H1 (cell line): ENCODE measurements around the gene ARHGAP42. TPM values are rescaled to one million over a fixed set of nuclear protein-coding genes. Genes with fewer than 3 reads are reported as not detected.

ENCODE experiments used
- CTCF ChIA-PET: fragments of 300-600 bp; sonication (Branson Sonifier 250); formaldehyde crosslinking; loops from one replicate; lab custom pipeline; 2021; ENCODE audit not compliant: partially characterized antibody; lab: Charles Lee
- POLR2A ChIA-PET: fragments of 300-600 bp; sonication (Branson Sonifier 250); formaldehyde crosslinking; loops from one replicate; lab custom pipeline; 2021; ENCODE audit warnings: inconsistent platforms; ENCODE audit not compliant: partially characterized antibody; lab: Charles Lee
- DNase-seq, 2 experiments: peaks; one replicate each; pipeline versions ENCODE4 v3.0.0 to v3.0.0-alpha.2; 2010 to 2022; ENCODE audit warnings: low spot score in 2 of 2, low read depth in 1 of 2, mixed read lengths in 1 of 2
- FAIRE-seq: peaks from 2 replicates; lab custom pipeline; 2011; peaks lifted over from hg19 to GRCh38; lab: Jason Lieb, UNC
- H2AFZ ChIP-seq: 2 replicates; pipeline ENCODE4 v1.8.1; 2012; ENCODE audit warnings: low read length, inconsistent platforms
- H2AK5ac ChIP-seq: 2 replicates; pipeline ENCODE4 v1.6.1; 2013; ENCODE audit warnings: low read depth, low read length
- H2BK120ac ChIP-seq: replicated peaks from 2 replicates; pipeline ENCODE3; 2013; ENCODE audit warnings: low read depth, low read length, inconsistent platforms
- H2BK12ac ChIP-seq: 2 replicates; pipeline ENCODE4 v1.6.1; 2013; ENCODE audit warnings: low read depth, low read length
- H2BK15ac ChIP-seq: 2 replicates; pipeline ENCODE4 v1.6.1; 2013; ENCODE audit warnings: low read length
- H2BK20ac ChIP-seq: 2 replicates; pipeline ENCODE4 v1.6.1; 2013; ENCODE audit warnings: low read length
- H2BK5ac ChIP-seq: 2 replicates; pipeline ENCODE4 v1.6.1; 2013; ENCODE audit warnings: low read depth, low read length
- H3K14ac ChIP-seq: 2 replicates; pipeline ENCODE4 v1.6.1; 2013; ENCODE audit warnings: inconsistent platforms; ENCODE audit not compliant: insufficient read length
- H3K18ac ChIP-seq: 2 replicates; pipeline ENCODE4 v1.6.1; 2013; ENCODE audit warnings: low read length; ENCODE audit errors: extremely low read depth
- H3K23ac ChIP-seq: 2 replicates; pipeline ENCODE4 v1.6.1; 2013; ENCODE audit warnings: inconsistent platforms; ENCODE audit not compliant: insufficient read length
- H3K23me2 ChIP-seq: 2 replicates; pipeline ENCODE4 v1.6.1; 2013; ENCODE audit warnings: low read depth, low read length
- H3K27ac ChIP-seq: 2 replicates; pipeline ENCODE4 v1.6.1; 2011; ENCODE audit warnings: low read depth, low read length, inconsistent platforms
- H3K27me3 ChIP-seq, 4 experiments: replicated peaks in 1 of 4; 1 replicate in 1 of 4; 2 replicates in 3 of 4; pipeline versions ENCODE4 v1.6.1 to v1.8.1; 2011 to 2013; ENCODE audit warnings: low read length in 3 of 4, mild to moderate bottlenecking in 3 of 4, inconsistent platforms in 2 of 4, mixed read lengths in 2 of 4, moderate library complexity in 1 of 4; ENCODE audit not compliant: control insufficient read depth in 3 of 4, insufficient read depth in 3 of 4; ENCODE audit errors: extremely low read depth in 1 of 4
- H3K36me3 ChIP-seq, 4 experiments: 2 replicates each; pipeline versions ENCODE4 v1.6.1 to v1.8.1; 2011 to 2013; ENCODE audit warnings: mild to moderate bottlenecking in 4 of 4, low read length in 3 of 4, moderate library complexity in 2 of 4, control low read depth in 1 of 4, inconsistent platforms in 1 of 4; ENCODE audit not compliant: insufficient read depth in 4 of 4, control insufficient read depth in 2 of 4
- H3K4ac ChIP-seq: replicated peaks from 2 replicates; pipeline ENCODE3; 2013; ENCODE audit warnings: low read length, low read depth, mixed read lengths, inconsistent platforms; ENCODE audit not compliant: insufficient read length
- H3K4me1 ChIP-seq, 4 experiments: replicated peaks in 1 of 4; 1 replicate in 1 of 4; 2 replicates in 3 of 4; pipeline versions ENCODE4 v1.6.1 to v1.8.1; 2011 to 2013; ENCODE audit warnings: low read length in 3 of 4, inconsistent platforms in 2 of 4, mixed read lengths in 1 of 4; ENCODE audit not compliant: insufficient read depth in 4 of 4, control insufficient read depth in 3 of 4
- H3K4me2 ChIP-seq, 2 experiments: 2 replicates each; pipeline versions ENCODE4 v1.6.1 to v1.8.1; 2011 to 2013; ENCODE audit warnings: low read depth in 2 of 2, low read length in 2 of 2, control low read depth in 1 of 2, inconsistent platforms in 1 of 2, mild to moderate bottlenecking in 1 of 2; ENCODE audit not compliant: insufficient read depth in 1 of 2
- H3K4me3 ChIP-seq, 4 experiments: fragments of 200-600, 300-600 bp in 1 of 4; sonication (generic), shearing (Covaris generic), sonication (Bioruptor Twin) in 1 of 4; 2 replicates each; pipeline versions ENCODE4 v1.5.1 to v1.8.1; 2011 to 2016; ENCODE audit warnings: low read length in 4 of 4, low read depth in 3 of 4, control low read depth in 2 of 4, inconsistent platforms in 2 of 4, mild to moderate bottlenecking in 2 of 4, mixed read lengths in 1 of 4, moderate library complexity in 1 of 4; ENCODE audit not compliant: insufficient read depth in 2 of 4; ENCODE audit errors: extremely low read depth in 1 of 4
- H3K56ac ChIP-seq: replicated peaks from 2 replicates; pipeline ENCODE3; 2013; ENCODE audit warnings: low read depth, mild to moderate bottlenecking, mixed read lengths, low read length, inconsistent platforms; ENCODE audit not compliant: insufficient read length
- H3K79me1 ChIP-seq: 2 replicates; pipeline ENCODE4 v1.6.1; 2013; ENCODE audit warnings: low read depth, low read length, control low read depth
- H3K79me2 ChIP-seq, 2 experiments: 2 replicates each; pipeline versions ENCODE4 v1.6.1 to v1.8.1; 2012 to 2013; ENCODE audit warnings: low read length in 2 of 2, mild to moderate bottlenecking in 2 of 2, inconsistent platforms in 1 of 2; ENCODE audit not compliant: insufficient read depth in 2 of 2, control insufficient read depth in 1 of 2
- H3K9ac ChIP-seq, 4 experiments: replicated peaks in 1 of 4; 1 replicate in 1 of 4; 2 replicates in 3 of 4; pipeline versions ENCODE4 v1.6.1 to v1.8.1; 2011 to 2013; ENCODE audit warnings: low read depth in 3 of 4, low read length in 3 of 4, control low read depth in 2 of 4, mild to moderate bottlenecking in 2 of 4, moderate library complexity in 2 of 4, inconsistent platforms in 1 of 4; ENCODE audit errors: extremely low read depth in 1 of 4
- H3K9me3 ChIP-seq, 2 experiments: 2 replicates each; pipeline versions ENCODE4 v1.6.1 to v1.8.1; 2012 to 2013; ENCODE audit warnings: mild to moderate bottlenecking in 2 of 2, moderate library complexity in 2 of 2, control low read depth in 1 of 2, inconsistent platforms in 1 of 2, low read depth in 1 of 2, low read length in 1 of 2, mixed read lengths in 1 of 2; ENCODE audit not compliant: insufficient read depth in 2 of 2
- H4K20me1 ChIP-seq, 2 experiments: replicated peaks in 1 of 2; 2 replicates each; pipeline versions ENCODE3 to v1.8.1; 2011 to 2013; ENCODE audit warnings: inconsistent platforms in 2 of 2, low read length in 2 of 2, mild to moderate bottlenecking in 1 of 2; ENCODE audit not compliant: insufficient read depth in 2 of 2, control insufficient read depth in 1 of 2
- H4K5ac ChIP-seq: 2 replicates; pipeline ENCODE4 v1.6.1; 2013; ENCODE audit warnings: low read length, low read depth, mixed read lengths, inconsistent platforms; ENCODE audit not compliant: insufficient read length
- H4K8ac ChIP-seq: 2 replicates; pipeline ENCODE4 v1.8.0; 2013; ENCODE audit warnings: mild to moderate bottlenecking, moderate library complexity, low read length, inconsistent platforms; ENCODE audit not compliant: insufficient read depth; ENCODE audit errors: extremely low read depth
- H4K91ac ChIP-seq: replicated peaks from 2 replicates; pipeline ENCODE3; 2013; ENCODE audit warnings: low read length, mixed read lengths, inconsistent platforms; ENCODE audit not compliant: insufficient read length
- ATF3 ChIP-seq: IDR thresholded peaks from 2 replicates; pipeline ENCODE4 v1.6.1; 2011; ENCODE audit warnings: low read depth, mild to moderate bottlenecking, low read length; ENCODE audit not compliant: insufficient read depth
- CEBPB ChIP-seq: IDR thresholded peaks from 2 replicates; pipeline ENCODE4 v1.6.1; 2012; ENCODE audit warnings: low read depth, low read length
- CTBP2 ChIP-seq: IDR thresholded peaks from 2 replicates; pipeline ENCODE4 v1.7.0; 2011; ENCODE audit warnings: borderline replicate concordance, mild to moderate bottlenecking, moderate library complexity, mixed read lengths, low read length; ENCODE audit not compliant: insufficient read depth, insufficient read length
- EP300 ChIP-seq, 2 experiments: IDR thresholded peaks; 1 replicate in 1 of 2; 2 replicates in 1 of 2; pipeline ENCODE4 v1.6.1; 2011 to 2012; ENCODE audit warnings: low read depth in 2 of 2, low read length in 2 of 2, mild to moderate bottlenecking in 2 of 2, borderline replicate concordance in 1 of 2, inconsistent platforms in 1 of 2, moderate library complexity in 1 of 2
- FOSL1 ChIP-seq: IDR thresholded peaks from 2 replicates; pipeline ENCODE4 v1.6.1; 2011; ENCODE audit warnings: mild to moderate bottlenecking, low read depth, low read length, moderate library complexity; ENCODE audit not compliant: insufficient read depth
- HDAC6 ChIP-seq: IDR thresholded peaks from one replicate; pipeline ENCODE4 v1.7.1; 2012; ENCODE audit warnings: low read depth, mild to moderate bottlenecking, inconsistent platforms, low read length, moderate library complexity
- KDM4A ChIP-seq: IDR thresholded peaks from one replicate; pipeline ENCODE4 v1.7.1; 2012; ENCODE audit warnings: low read depth, mild to moderate bottlenecking, moderate library complexity, low read length, inconsistent platforms; ENCODE audit not compliant: severe bottlenecking
- MAX ChIP-seq: IDR thresholded peaks from 2 replicates; pipeline ENCODE4 v1.6.1; 2012; ENCODE audit warnings: inconsistent platforms
- POLR2AphosphoS5 ChIP-seq: IDR thresholded peaks from 2 replicates; pipeline ENCODE4 v1.6.1; 2011; ENCODE audit warnings: low read depth, low read length
- RFX5 ChIP-seq: IDR thresholded peaks from 2 replicates; pipeline ENCODE4 v1.6.1; 2011; ENCODE audit warnings: low read depth, low read length, improper control_type of control experiment, borderline replicate concordance
- TAF7 ChIP-seq: optimal IDR thresholded peaks from 2 replicates; pipeline ENCODE3; 2011; ENCODE audit warnings: low read depth, mild to moderate bottlenecking, inconsistent platforms, low read length, moderate library complexity, borderline replicate concordance
- USF2 ChIP-seq: IDR thresholded peaks from 2 replicates; pipeline ENCODE4 v1.6.1; 2011; ENCODE audit warnings: low read length, improper control_type of control experiment
- YY1 ChIP-seq: IDR thresholded peaks from 2 replicates; pipeline ENCODE4 v1.6.1; 2011; ENCODE audit warnings: low read depth, mild to moderate bottlenecking, low read length
- WGBS, 2 experiments: shearing (Covaris generic) in 1 of 2; methylation state at CpG; one replicate each; pipeline versions ENCODE4 v1.1.6 to v1.1.7; 2013 to 2015; ENCODE audit warnings: low lambda C conversion rate in 2 of 2, mixed read lengths in 2 of 2, inconsistent platforms in 1 of 2, low coverage in 1 of 2, missing lambda C conversion rate in 1 of 2; ENCODE audit not compliant: insufficient replicate concordance in 2 of 2, insufficient coverage in 1 of 2, insufficient read length in 1 of 2; ENCODE audit errors: extremely low coverage in 1 of 2, missing lambda C conversion rate in 1 of 2; 5-methylcytosine and 5-hydroxymethylcytosine counted together
- polyA plus RNA-seq, 7 experiments: library from polyadenylated mRNA; depleted of rRNA in 3 of 7; stranded (reverse) in 5 of 7; unstranded in 2 of 7; fragments of >200 nt in 5 of 7; fragments of 200-250 nt in 2 of 7; gene quantifications; 1 replicate in 5 of 7; 2 replicates in 1 of 7; 4 replicates in 1 of 7; pipeline versions ENCODE4 v1.2.1 to v1.2.3, GENCODE V29; 2011 to 2013; ENCODE audit warnings: missing spikeins in 2 of 7, mixed read lengths in 2 of 7
- total RNA-seq: library from RNA; stranded (reverse); fragmentation: NEBNext Ultra II Directional; extraction: Animal tissue kit (Norgen Biotek cat#: 25700); gene quantifications from 2 replicates; pipeline ENCODE4 v1.2.1, GENCODE V29; 2021

The ARHGAP42 gene
- total and polyA plus RNA-seq, 2 of the 8 experiments (the other 6 are each of a cell fraction or from before 2014, with no cell fraction given), result 22.2 to 33.5 TPM

- Histone ChIP-seq H2BK120ac (no peak overlapping the region), H2BK20ac (no peak overlapping the region), H3K14ac (no peak overlapping the region), H2BK15ac (no peak overlapping the region), H3K4me3 (no peak overlapping the region), H3K4me2 (no peak overlapping the region), H4K5ac (no peak overlapping the region), H3K27ac (no peak overlapping the region), H3K79me1 (no peaks in the 10 kb centered on the region), H3K36me3 (no peaks in the 10 kb centered on the region), H2BK5ac (no peak overlapping the region), H3K9me3 (no peaks in the 10 kb centered on the region), H4K91ac (no peak overlapping the region), H3K27me3 (no peaks in the 10 kb centered on the region), H3K18ac (no peak overlapping the region), H3K23me2 (no peaks in the 10 kb centered on the region), H4K8ac (no peak overlapping the region), H2AFZ (no peak overlapping the region), H3K4ac (no peak overlapping the region), H4K20me1 (no peaks in the 10 kb centered on the region), H2BK12ac (no peak overlapping the region), H2AK5ac (no peak overlapping the region), H3K79me2 (no peaks in the 10 kb centered on the region), H3K23ac (no peak overlapping the region), H3K56ac (no peak overlapping the region), H3K9ac (no peak overlapping the region), H3K4me1 (no peaks in the 10 kb centered on the region)
- ChIA-PET CTCF (no interaction called here), POLR2A (no interaction called here)
- 75% methylated on average over 3 of the region's 3 CpGs; no CpG with 5 or more reads in 1 of the 2 experiments for WGBS, 2 experiments
- DNase-seq (no peak), FAIRE-seq (no peak)
- no peak for TF ChIP-seq CEBPB
- no peak for TF ChIP-seq KDM4A
- no peak for TF ChIP-seq HDAC6
- no peak for TF ChIP-seq POLR2AphosphoS5
- TF ChIP-seq YY1, result no peak
- no peak for TF ChIP-seq ATF3
- no peak for TF ChIP-seq FOSL1
- no peak for TF ChIP-seq RFX5
- no peak for TF ChIP-seq TAF7
- TF ChIP-seq MAX, result no peak
- no peak for TF ChIP-seq USF2
- no peak for TF ChIP-seq EP300 (IDR thresholded peaks at IDR 0.05; ENCODE audit: borderline replicate concordance in 1 of 2, low read depth in 2 of 2, low read length in 2 of 2)
- TF ChIP-seq CTBP2, result no peak
These were observed 342.9 kb downstream of the ARHGAP42 start for GRCh38 chr11:101030015-101030414.
